Activated naive CD4-positive, alpha-beta T cell (primary cell): Measurements from ENCODE around the gene RAD54L.
A peak's percentile ranks its signal among the peaks of the same experiment; 100 is the strongest.
"Not testable (repeated sequence)": the region's sequence is repeated elsewhere in the genome, so short reads cannot be mapped to it uniquely, and the experiment has no call there.

Experiments used
- DNase-seq, 4 experiments: peaks; one replicate each; lab custom pipeline; 2025; lab: John Stamatoyannopoulos, UW

The RAD54L gene

GRCh38 chr1:46241733-46242132 lies 5.8 kb upstream of the RAD54L start:
- not testable (repeated sequence) for DNase-seq

GRCh38 chr1:46242918-46243317 lies 4.6 kb upstream of the RAD54L start:
- no peak for DNase-seq

- not testable (repeated sequence) for DNase-seq
These were observed 3.7 kb upstream of the RAD54L start for GRCh38 chr1:46243831-46244230.

DNA sequence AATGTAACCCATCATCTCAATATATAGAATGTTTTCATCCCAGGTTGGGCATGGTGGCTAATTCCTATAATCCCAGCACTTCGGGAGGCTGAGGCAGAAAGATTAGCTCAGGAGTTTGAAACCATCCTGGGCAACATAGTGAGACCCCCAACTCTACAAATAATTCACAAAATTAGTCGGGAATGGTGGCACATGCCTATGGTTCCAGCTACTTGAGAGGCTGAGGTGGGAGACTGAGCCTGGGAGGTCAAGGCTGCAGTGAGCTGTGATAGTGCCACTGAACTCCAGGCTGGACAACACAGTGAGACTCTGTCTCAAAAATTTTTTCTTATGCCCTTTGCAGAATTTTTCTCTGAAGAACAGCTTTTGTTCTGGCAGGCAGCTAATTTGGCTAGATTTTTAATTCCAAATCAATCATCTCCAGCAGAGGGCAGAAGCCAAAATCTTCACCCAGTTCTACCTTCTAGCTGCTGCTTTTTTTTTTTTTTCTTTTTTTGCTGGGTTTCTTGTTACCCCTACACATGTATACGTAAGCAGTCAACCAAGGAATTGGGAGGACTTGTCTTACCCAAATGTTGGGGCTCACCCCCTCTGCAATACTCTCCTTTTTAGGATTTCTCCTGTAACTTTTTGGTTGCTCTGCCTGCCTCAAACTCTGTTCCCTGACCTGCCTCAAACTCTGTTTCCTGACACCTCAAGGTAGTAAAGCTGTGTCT lies 2.7 kb upstream of the RAD54L start:
- no peak for DNase-seq

GRCh38 chr1:46246136-46246535 lies 1.4 kb upstream of the RAD54L start:
- DNase-seq = not testable (repeated sequence)

GRCh38 chr1:46246548-46247435 lies 771 bp upstream of the RAD54L start:
- DNase-seq = peak in 3 of 4 experiments; percentile 26 to 42 (median 40)

GRCh38 chr1:46248122-46248920 lies 758 bp downstream of the RAD54L start:
- DNase-seq = no peak

- DNase-seq = no peak
These were observed 7.1 kb downstream of the RAD54L start for GRCh38 chr1:46254668-46255067.

DNA sequence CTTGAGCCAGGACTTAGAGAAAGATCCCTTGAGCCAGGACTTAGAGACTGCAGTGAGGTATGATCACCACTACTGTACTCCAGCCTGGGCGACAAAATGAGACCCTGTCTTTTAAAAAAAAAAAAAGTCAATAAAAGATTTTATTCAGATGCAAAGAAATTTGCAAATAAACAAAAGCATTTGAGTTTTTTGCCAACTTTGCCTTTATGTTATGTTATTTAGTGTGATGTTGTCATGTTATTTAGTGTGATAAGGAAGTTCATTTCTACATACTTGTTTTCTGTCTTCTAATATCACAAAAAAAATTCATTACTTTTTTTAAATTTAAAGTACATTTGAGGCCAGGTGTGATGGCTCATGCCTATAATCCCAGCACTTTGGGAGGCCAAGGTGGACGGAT lies 9.0 kb downstream of the RAD54L start:
- no peak for DNase-seq

DNA sequence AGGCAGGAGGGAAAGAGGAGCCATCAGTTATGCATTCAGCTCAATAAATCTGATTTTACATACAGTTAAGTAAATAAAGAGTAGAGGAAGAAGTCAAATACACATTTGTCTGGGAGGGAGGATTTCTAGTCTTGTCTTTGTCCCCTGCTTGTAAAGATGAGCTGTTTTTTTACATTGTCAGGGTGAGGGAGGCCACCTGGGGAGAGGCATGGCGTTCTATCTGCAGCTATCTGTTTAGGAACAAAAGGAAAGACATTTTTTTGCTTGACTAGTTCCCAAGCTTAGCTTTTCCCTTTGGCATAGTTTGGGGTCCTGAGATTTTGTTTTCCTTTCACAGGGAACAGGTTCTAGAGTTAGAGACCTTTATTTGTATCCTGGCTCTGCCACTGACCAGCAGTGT lies 14.9 kb downstream of the RAD54L start:
- DNase-seq = no peak

- DNase-seq = no peak
These were observed 15.6 kb downstream of the RAD54L start for GRCh38 chr1:46263146-46263545.

- DNase-seq = no peak
These were observed 21.0 kb downstream of the RAD54L start for GRCh38 chr1:46268578-46268977.

- no peak for DNase-seq
These were observed 26.9 kb downstream of the RAD54L start for GRCh38 chr1:46274225-46275029.

DNA sequence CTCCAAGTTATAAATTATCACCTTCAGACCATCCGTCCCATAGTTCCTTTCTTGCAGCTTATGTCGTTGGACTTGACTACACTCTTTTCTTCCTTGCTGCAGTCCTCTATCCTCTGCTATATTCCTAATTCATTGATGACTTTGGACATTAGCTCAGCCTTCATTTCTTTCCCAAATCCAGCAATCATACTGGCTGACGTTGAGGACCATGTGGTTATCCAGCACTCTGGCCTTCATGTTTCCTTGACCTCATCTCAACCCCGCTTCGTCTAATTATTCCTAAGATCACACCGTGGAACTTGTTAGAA lies 27.4 kb downstream of the RAD54L start:
- no peak for DNase-seq

DNA sequence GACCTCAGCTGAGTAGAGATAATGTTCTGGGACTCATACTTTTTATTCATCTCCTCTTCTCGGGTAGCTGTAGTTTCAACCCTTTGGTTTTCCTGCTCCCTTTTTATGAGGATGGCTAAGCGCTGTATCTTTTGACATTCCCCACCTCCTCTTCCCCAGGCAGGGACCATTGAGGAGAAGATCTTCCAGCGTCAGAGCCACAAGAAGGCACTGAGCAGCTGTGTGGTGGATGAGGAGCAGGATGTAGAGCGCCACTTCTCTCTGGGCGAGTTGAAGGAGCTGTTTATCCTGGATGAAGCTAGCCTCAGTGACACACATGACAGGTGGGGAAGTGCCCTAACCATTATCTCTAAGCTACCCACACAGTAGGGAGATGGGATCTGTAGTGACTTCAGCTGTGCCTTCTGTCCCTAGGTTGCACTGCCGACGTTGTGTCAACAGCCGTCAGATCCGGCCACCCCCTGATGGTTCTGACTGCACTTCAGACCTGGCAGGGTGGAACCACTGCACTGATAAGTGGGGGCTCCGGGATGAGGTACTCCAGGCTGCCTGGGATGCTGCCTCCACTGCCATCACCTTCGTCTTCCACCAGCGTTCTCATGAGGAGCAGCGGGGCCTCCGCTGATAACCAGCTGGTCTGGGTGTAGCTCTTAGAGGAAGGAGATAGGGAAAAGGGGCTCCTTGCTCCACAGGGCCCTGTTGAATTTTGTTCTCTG lies 30.3 kb downstream of the RAD54L start:
- no peak for DNase-seq

DNA sequence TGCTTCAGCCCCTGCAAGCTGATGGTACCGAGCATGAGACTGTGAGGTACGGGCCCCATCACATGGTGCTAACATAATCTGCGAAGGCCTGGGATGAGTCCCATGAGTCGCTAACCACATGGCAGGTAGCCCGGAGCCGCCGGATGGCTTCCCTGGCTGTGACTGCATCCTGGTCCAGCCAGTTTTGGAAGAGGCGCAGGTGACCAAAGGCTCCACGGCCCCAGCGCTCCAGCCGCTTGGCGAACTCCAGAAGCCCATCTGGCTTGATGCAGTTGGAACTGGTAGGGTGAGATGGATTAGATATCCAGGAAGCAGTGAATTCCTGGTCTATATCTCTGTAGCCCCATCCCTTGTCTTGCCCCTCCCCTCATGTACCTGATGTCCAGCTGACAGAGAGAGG lies 31.2 kb downstream of the RAD54L start:
- DNase-seq = no peak

DNA sequence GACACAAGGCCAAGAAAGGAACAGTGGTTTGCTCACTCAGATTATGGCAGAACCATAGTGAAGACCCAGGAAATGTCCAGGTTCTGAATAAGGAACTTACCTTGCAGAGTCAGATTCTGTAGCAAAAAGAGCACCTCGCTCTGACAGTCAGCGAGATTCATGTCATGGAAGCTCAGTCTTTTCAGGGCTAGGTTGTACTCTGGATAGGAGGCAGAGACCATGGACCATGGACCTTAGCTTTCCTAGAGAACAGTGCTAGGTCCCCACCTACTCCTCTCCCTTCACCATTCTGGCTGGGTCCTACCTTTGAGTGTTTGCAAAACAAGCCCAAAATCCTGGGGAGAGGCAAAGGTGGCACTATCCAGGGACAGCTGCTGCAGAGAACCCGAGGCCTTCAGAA lies 32.5 kb downstream of the RAD54L start:
- no peak for DNase-seq

- DNase-seq = no peak
These were observed 33.5 kb downstream of the RAD54L start for GRCh38 chr1:46281021-46281420.

DNA sequence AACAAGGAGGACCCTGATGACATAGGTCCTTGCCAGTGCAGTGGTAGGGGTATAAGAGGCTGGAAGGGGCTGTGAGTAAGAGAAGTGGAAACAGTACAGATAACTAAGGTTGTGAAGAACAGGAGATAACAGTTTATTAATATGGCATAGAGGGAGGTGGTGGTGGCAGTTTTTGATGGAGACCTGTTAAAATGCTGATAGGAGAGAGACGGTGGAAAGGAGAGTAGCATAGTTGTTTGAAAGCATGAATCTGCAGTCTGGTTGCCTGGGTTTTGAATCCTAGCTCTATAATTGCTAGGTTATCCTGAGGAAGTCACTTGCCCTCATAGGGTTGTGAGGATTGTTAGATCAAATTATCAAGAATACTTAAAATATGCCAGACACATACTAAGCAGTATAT lies 36.5 kb downstream of the RAD54L start:
- no peak for DNase-seq

DNA sequence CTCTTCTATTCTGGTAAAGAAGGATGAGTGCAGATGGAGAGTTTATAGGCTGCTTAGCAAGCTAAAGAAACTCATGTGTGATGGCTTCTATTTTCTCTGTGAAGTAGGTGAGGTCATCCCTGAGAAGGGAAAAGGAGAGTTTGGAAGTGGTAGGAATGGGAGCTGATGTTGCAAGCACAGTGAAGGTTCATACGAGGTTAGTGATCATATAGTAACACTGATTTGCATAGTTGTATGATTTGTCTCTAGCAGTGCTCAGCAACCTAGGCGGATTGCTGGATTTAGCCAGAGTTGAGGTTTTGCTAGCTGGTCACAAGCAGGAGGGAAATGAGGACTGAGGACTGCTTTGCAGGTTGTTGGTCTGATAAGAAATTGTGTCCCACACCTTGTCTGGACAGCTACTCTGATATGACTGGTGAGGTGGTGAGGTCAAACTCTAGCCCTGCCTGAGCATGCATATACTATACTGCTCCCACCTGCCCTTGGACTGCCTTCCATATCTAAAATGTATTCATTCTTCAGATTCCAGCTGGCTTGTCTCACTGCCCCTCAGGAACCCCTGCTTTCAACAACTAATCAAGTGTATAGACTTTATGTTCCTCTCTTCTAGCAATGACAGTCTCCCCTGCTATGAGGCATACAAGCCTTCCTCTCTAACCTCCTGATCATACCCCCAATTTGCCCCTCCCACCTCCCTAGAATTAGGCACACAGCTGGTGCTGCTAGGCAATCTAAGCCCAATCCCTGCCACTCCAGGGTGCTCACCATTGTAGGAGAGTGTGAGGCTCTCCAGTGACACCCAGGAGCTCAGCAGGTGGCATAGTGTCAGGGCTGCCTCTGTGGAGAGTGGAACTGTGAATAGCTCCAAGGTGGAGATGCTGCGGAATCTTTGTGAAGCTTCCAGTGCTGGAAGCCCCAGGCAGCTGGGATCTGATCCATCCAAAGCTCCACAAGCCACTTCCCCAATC lies 37.3 kb downstream of the RAD54L start:
- DNase-seq = no peak
